CD4-positive, alpha-beta T cell treated with Interleukin-15 for 1 hour (primary cell): ENCODE results near the gene NPDC1.

Source experiments
- DNase-seq: peaks from one replicate; pipeline ENCODE4 v3.0.0-alpha.2; 2020

NPDC1 gene

GRCh38 chr9:136990242-136990911 lies 55.6 kb downstream of the NPDC1 start:
- DNase-seq, result no peak
